Measurements from ENCODE around the gene ARHGAP22. TPM values are rescaled to one million over a fixed set of nuclear protein-coding genes. Genes with fewer than 3 reads are reported as not detected.

Gene ARHGAP22
- total and polyA plus RNA-seq, 2 donors (not counting 1 experiment from before 2014, with no cell fraction given): 10.4 to 75.5 TPM

- H3K27me3 ChIP-seq (ENCODE audit: control insufficient read depth, insufficient read depth, low read length): no peaks in the 10 kb centered on the region
- H4K20me1 ChIP-seq (ENCODE audit: control insufficient read depth, extremely low read depth, insufficient read depth, low read length): no peaks in the 10 kb centered on the region
- no peak overlapping the region for H3K4me2 ChIP-seq (ENCODE audit: extremely low read depth, insufficient read depth, low read length)
- H3K4me3 ChIP-seq (replicated peaks in 1 of 4; ENCODE audit: control extremely low read depth in 1 of 4, insufficient read depth in 1 of 4, low read depth in 3 of 4, low read length in 4 of 4): no peak overlapping the region
- TF ChIP-seq EZH2 (IDR thresholded peaks at IDR 0.05; ENCODE audit: low read length, missing control alignments): no peak
- no peak for TF ChIP-seq CTCF (conservative IDR thresholded peaks at IDR 0.05 in 1 of 2, IDR thresholded peaks at IDR 0.05 in 1 of 2; ENCODE audit: low read depth in 1 of 2, low read length in 2 of 2)
- DNase-seq (ENCODE audit: low read depth in 2 of 2): no peak
- H3K9ac ChIP-seq (ENCODE audit: insufficient read depth, low read length): no peak overlapping the region
- no peaks in the 10 kb centered on the region for H3K9me3 ChIP-seq (ENCODE audit: control insufficient read depth, insufficient read depth, low read depth, low read length)
- H3K36me3 ChIP-seq (ENCODE audit: control insufficient read depth, insufficient read depth, low read length): peaks cover 12% of the 10 kb centered on the region
- no peaks in the 10 kb centered on the region for H3K4me1 ChIP-seq (ENCODE audit: control insufficient read depth, extremely low read depth, insufficient read depth, low read length)
- peaks cover 53% of the 10 kb centered on the region for H3K79me2 ChIP-seq (ENCODE audit: control insufficient read depth, insufficient read depth, low read length)
- H3K27ac ChIP-seq (ENCODE audit: insufficient read depth, low read length): no peak overlapping the region
- H2AFZ ChIP-seq (ENCODE audit: low read length): no peak overlapping the region
Measured at GRCh38 chr10:48564466-48565160, 40.3 kb downstream of the ARHGAP22 start.

DNA sequence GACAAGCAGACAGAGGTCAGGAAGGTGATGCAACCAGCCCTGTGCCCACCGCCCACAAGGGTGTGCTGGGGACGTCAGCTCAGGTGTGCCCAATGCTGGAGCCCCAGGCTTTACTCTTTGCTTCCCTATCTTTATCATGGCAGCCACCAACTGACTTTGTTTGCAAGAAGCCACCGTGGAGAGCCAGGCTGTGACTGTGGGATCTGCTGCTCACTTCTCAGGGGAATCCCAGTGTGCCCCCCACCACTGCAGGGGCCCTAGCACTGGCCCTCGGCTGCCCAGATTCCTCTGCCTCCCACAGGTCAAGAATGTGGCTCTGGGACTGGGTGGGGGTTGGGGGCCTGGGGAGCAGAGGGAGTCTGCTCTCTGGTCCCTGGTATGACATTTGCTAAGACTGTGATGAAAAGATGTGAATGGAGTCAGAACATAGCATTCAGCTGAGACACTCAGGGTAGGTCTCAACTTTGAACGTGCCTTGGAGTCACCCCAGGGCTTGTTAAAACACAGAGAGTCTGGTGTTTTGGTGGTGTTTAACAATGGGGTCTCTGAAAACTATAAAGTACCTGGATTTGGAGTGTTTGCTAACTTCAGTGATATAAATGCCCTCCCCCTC is 47.3 kb downstream of the ARHGAP22 start:
- Histone ChIP-seq H3K27me3 (ENCODE audit: control insufficient read depth, insufficient read depth, low read length) (no peaks in the 10 kb centered on the region), H3K4me2 (ENCODE audit: extremely low read depth, insufficient read depth, low read length) (no peak overlapping the region), H3K4me3 (replicated peaks in 1 of 4; ENCODE audit: control extremely low read depth in 1 of 4, insufficient read depth in 1 of 4, low read depth in 3 of 4, low read length in 4 of 4) (no peak overlapping the region), H4K20me1 (ENCODE audit: control insufficient read depth, extremely low read depth, insufficient read depth, low read length) (no peaks in the 10 kb centered on the region), H3K4me1 (ENCODE audit: control insufficient read depth, extremely low read depth, insufficient read depth, low read length) (no peaks in the 10 kb centered on the region), H3K9ac (ENCODE audit: insufficient read depth, low read length) (no peak overlapping the region), H3K27ac (ENCODE audit: insufficient read depth, low read length) (no peak overlapping the region), H3K79me2 (ENCODE audit: control insufficient read depth, insufficient read depth, low read length) (peaks cover 39% of the 10 kb centered on the region), H2AFZ (ENCODE audit: low read length) (no peak overlapping the region), H3K9me3 (ENCODE audit: control insufficient read depth, insufficient read depth, low read depth, low read length) (no peaks in the 10 kb centered on the region), H3K36me3 (ENCODE audit: control insufficient read depth, insufficient read depth, low read length) (peaks cover 14% of the 10 kb centered on the region)
- DNase-seq (ENCODE audit: low read depth in 2 of 2): no peak
- TF ChIP-seq CTCF (conservative IDR thresholded peaks at IDR 0.05 in 1 of 2, IDR thresholded peaks at IDR 0.05 in 1 of 2; ENCODE audit: low read depth in 1 of 2, low read length in 2 of 2) (no peak), EZH2 (IDR thresholded peaks at IDR 0.05; ENCODE audit: low read length, missing control alignments) (no peak)

GRCh38 chr10:48556713-48557112 is 48.2 kb downstream of the ARHGAP22 start:
- Histone ChIP-seq H3K36me3 (ENCODE audit: control insufficient read depth, insufficient read depth, low read length) (peaks cover 11% of the 10 kb centered on the region), H3K27ac (ENCODE audit: insufficient read depth, low read length) (no peak overlapping the region), H2AFZ (ENCODE audit: low read length) (no peak overlapping the region), H3K27me3 (ENCODE audit: control insufficient read depth, insufficient read depth, low read length) (no peaks in the 10 kb centered on the region), H3K9ac (ENCODE audit: insufficient read depth, low read length) (no peak overlapping the region), H3K4me1 (ENCODE audit: control insufficient read depth, extremely low read depth, insufficient read depth, low read length) (no peaks in the 10 kb centered on the region), H3K9me3 (ENCODE audit: control insufficient read depth, insufficient read depth, low read depth, low read length) (no peaks in the 10 kb centered on the region), H3K4me3 (replicated peaks in 1 of 4; ENCODE audit: control extremely low read depth in 1 of 4, insufficient read depth in 1 of 4, low read depth in 3 of 4, low read length in 4 of 4) (no peak overlapping the region), H4K20me1 (ENCODE audit: control insufficient read depth, extremely low read depth, insufficient read depth, low read length) (no peaks in the 10 kb centered on the region), H3K4me2 (ENCODE audit: extremely low read depth, insufficient read depth, low read length) (no peak overlapping the region), H3K79me2 (ENCODE audit: control insufficient read depth, insufficient read depth, low read length) (peaks cover 36% of the 10 kb centered on the region)
- TF ChIP-seq CTCF (conservative IDR thresholded peaks at IDR 0.05 in 1 of 2, IDR thresholded peaks at IDR 0.05 in 1 of 2; ENCODE audit: low read depth in 1 of 2, low read length in 2 of 2) (no peak), EZH2 (IDR thresholded peaks at IDR 0.05; ENCODE audit: low read length, missing control alignments) (no peak)
- DNase-seq (ENCODE audit: low read depth in 2 of 2): no peak
